ENCODE data around the gene MARCHF6.

MARCHF6 gene

GRCh38 chr5:10393491-10393890 lies 40.0 kb downstream of the MARCHF6 start:
- TF ChIP-seq TAF1 (IDR thresholded peaks at IDR 0.05; ENCODE audit: borderline replicate concordance, insufficient read depth, low read length) (no peak), SIN3A (IDR thresholded peaks at IDR 0.05; ENCODE audit: borderline replicate concordance, insufficient read depth, low read length) (no peak)
- TF ChIP-seq, protein P1, sequence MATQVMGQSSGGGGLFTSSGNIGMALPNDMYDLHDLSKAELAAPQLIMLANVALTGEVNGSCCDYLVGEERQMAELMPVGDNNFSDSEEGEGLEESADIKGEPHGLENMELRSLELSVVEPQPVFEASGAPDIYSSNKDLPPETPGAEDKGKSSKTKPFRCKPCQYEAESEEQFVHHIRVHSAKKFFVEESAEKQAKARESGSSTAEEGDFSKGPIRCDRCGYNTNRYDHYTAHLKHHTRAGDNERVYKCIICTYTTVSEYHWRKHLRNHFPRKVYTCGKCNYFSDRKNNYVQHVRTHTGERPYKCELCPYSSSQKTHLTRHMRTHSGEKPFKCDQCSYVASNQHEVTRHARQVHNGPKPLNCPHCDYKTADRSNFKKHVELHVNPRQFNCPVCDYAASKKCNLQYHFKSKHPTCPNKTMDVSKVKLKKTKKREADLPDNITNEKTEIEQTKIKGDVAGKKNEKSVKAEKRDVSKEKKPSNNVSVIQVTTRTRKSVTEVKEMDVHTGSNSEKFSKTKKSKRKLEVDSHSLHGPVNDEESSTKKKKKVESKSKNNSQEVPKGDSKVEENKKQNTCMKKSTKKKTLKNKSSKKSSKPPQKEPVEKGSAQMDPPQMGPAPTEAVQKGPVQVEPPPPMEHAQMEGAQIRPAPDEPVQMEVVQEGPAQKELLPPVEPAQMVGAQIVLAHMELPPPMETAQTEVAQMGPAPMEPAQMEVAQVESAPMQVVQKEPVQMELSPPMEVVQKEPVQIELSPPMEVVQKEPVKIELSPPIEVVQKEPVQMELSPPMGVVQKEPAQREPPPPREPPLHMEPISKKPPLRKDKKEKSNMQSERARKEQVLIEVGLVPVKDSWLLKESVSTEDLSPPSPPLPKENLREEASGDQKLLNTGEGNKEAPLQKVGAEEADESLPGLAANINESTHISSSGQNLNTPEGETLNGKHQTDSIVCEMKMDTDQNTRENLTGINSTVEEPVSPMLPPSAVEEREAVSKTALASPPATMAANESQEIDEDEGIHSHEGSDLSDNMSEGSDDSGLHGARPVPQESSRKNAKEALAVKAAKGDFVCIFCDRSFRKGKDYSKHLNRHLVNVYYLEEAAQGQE (IDR thresholded peaks at IDR 0.05; ENCODE audit: insufficient read depth in 1 of 2, low read depth in 2 of 2, low read length in 2 of 2), result no peak

DNA sequence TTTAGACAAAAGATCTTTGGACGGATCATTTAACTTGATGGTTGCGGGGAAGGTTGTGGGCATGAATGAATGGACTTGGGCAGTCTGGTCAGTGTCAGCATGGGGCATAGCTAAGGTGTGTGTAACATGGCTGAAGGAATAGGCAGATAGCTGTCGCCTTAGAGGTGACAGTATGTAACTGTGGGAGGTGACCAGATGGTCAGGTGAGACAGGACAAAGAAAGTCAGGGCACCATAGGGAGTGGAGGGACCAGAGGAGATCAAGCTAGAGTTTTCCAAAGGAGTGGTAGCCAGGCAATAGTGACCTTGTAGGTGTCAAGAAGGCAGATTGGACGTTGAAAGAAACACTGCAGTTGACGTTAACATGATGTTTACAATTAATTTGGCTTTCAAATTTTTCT lies 43.1 kb downstream of the MARCHF6 start:
- TF ChIP-seq POLR2AphosphoS5 (IDR thresholded peaks at IDR 0.05; ENCODE audit: low read depth, low read length) (no peak), TAF1 (IDR thresholded peaks at IDR 0.05; ENCODE audit: borderline replicate concordance, insufficient read depth, low read length) (no peak)

DNA sequence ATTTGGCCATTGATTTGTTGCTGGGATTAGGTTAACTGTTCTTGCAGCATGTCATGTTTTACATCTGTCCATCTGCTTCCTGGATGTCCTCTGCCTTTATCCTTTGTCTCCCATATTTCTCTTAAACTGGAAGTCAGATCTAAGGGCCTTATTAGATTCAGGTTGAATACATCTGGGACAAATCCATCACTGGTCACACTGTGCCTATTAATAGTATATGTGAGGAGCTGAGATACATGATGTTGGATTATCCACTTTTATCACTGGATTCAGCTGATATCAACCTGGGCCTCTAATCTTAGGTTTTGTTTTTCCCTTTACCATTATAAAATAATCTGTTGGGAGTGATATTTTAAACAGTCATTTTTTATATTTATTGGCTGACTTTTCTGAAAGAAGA lies 46.3 kb downstream of the MARCHF6 start:
- TF ChIP-seq, protein P1 (IDR thresholded peaks at IDR 0.05; ENCODE audit: insufficient read depth in 1 of 2, low read depth in 2 of 2, low read length in 2 of 2), result no peak
- TF ChIP-seq POLR2AphosphoS5 (IDR thresholded peaks at IDR 0.05; ENCODE audit: low read depth, low read length) (no peak), FOXP2 (optimal IDR thresholded peaks at IDR 0.05; ENCODE audit: borderline replicate concordance, extremely low read depth, extremely low read length, insufficient read depth) (no peak), SIN3A (IDR thresholded peaks at IDR 0.05; ENCODE audit: borderline replicate concordance, insufficient read depth, low read length) (no peak)

- no peak for TF ChIP-seq SIN3A (IDR thresholded peaks at IDR 0.05; ENCODE audit: borderline replicate concordance, insufficient read depth, low read length)
- no peak for TF ChIP-seq POLR2AphosphoS5 (IDR thresholded peaks at IDR 0.05; ENCODE audit: low read depth, low read length)
- TF ChIP-seq TAF1 (IDR thresholded peaks at IDR 0.05; ENCODE audit: borderline replicate concordance, insufficient read depth, low read length), result no peak
- TF ChIP-seq, protein P1 (IDR thresholded peaks at IDR 0.05; ENCODE audit: insufficient read depth in 1 of 2, low read depth in 2 of 2, low read length in 2 of 2), result no peak
Observed at GRCh38 chr5:10400411-10400810, 46.9 kb downstream of the MARCHF6 start.

GRCh38 chr5:10400831-10401230 lies 47.3 kb downstream of the MARCHF6 start:
- TF ChIP-seq, protein P1 (IDR thresholded peaks at IDR 0.05; ENCODE audit: insufficient read depth in 1 of 2, low read depth in 2 of 2, low read length in 2 of 2), result no peak
- TF ChIP-seq FOXP2 (optimal IDR thresholded peaks at IDR 0.05; ENCODE audit: borderline replicate concordance, extremely low read depth, extremely low read length, insufficient read depth) (no peak), SIN3A (IDR thresholded peaks at IDR 0.05; ENCODE audit: borderline replicate concordance, insufficient read depth, low read length) (no peak), TAF1 (IDR thresholded peaks at IDR 0.05; ENCODE audit: borderline replicate concordance, insufficient read depth, low read length) (no peak), POLR2AphosphoS5 (IDR thresholded peaks at IDR 0.05; ENCODE audit: low read depth, low read length) (no peak)
